NCI-H2107 treated with DMSO at 0.1 percent for 48 hours (cell line): Measurements from ENCODE around the gene ATP6V0E2.
"Not testable (repeated sequence)": the region's sequence is repeated elsewhere in the genome, so short reads cannot be mapped to it uniquely, and the experiment has no call there.

Experiments
- DNase-seq: peaks from one replicate; lab custom pipeline; 2025; ENCODE audit not compliant: unreplicated experiment; lab: John Stamatoyannopoulos, UW

ATP6V0E2 gene

GRCh38 chr7:149875396-149875795 lies 1.6 kb downstream of the ATP6V0E2 start:
- DNase-seq: no peak

- no peak for DNase-seq
These were observed 4.2 kb downstream of the ATP6V0E2 start for GRCh38 chr7:149877890-149878522.

- no peak for DNase-seq
These were observed 4.8 kb downstream of the ATP6V0E2 start for GRCh38 chr7:149878523-149878921.

- DNase-seq: no peak
These were observed 5.5 kb downstream of the ATP6V0E2 start for GRCh38 chr7:149879271-149879743.

- DNase-seq: no peak
These were observed 6.2 kb downstream of the ATP6V0E2 start for GRCh38 chr7:149879766-149880637.

GRCh38 chr7:149880638-149881311 lies 7.0 kb downstream of the ATP6V0E2 start:
- DNase-seq: no peak

GRCh38 chr7:149881328-149882247 lies 7.8 kb downstream of the ATP6V0E2 start:
- DNase-seq: no peak

GRCh38 chr7:149882248-149883047 lies 8.7 kb downstream of the ATP6V0E2 start:
- no peak for DNase-seq

GRCh38 chr7:149883048-149883438 lies 9.3 kb downstream of the ATP6V0E2 start:
- no peak for DNase-seq

GRCh38 chr7:149883452-149883861 lies 9.7 kb downstream of the ATP6V0E2 start:
- peak; percentile 67 for DNase-seq

GRCh38 chr7:149884016-149884415 lies 10.2 kb downstream of the ATP6V0E2 start:
- no peak for DNase-seq

GRCh38 chr7:149884541-149884940 lies 10.8 kb downstream of the ATP6V0E2 start:
- no peak for DNase-seq

GRCh38 chr7:149885191-149886017 lies 11.6 kb downstream of the ATP6V0E2 start:
- peak; percentile 50 for DNase-seq

GRCh38 chr7:149886018-149886415 lies 12.2 kb downstream of the ATP6V0E2 start:
- DNase-seq: no peak

GRCh38 chr7:149887311-149887710 lies 13.5 kb downstream of the ATP6V0E2 start:
- no peak for DNase-seq

- not testable (repeated sequence) for DNase-seq
These were observed 16.9 kb downstream of the ATP6V0E2 start for GRCh38 chr7:149890715-149891114.

- not testable (repeated sequence) for DNase-seq
These were observed 21.2 kb downstream of the ATP6V0E2 start for GRCh38 chr7:149894957-149895356.

- DNase-seq: not testable (repeated sequence)
These were observed 34.1 kb downstream of the ATP6V0E2 start for GRCh38 chr7:149907776-149908376.
